K562 (cell line): Measurements from ENCODE around the gene ERMP1. TPM values are rescaled to one million over a fixed set of nuclear protein-coding genes. Genes with fewer than 3 reads are reported as not detected.

Experiments used
- ATAC-seq: fragments of 200-7000 bp; cut with Tn5 transposase; 3 replicates; pipeline ENCODE4 v1.9.1; 2020; ENCODE audit warnings: moderate library complexity
- BruUV-seq: library from RNA; stranded (reverse); fragments of 400-500 nt; replicated peaks from 2 replicates; lab custom pipeline; 2021; lab: Mats Ljungman, UMichigan
- CTCF ChIA-PET: fragments of 300-600 bp; formaldehyde crosslinking; extraction: SDS; loops from one replicate; lab custom pipeline; 2021; ENCODE audit warnings: low intra/inter-chr PET ratio; lab: Yijun Ruan, JAX
- POLR2A ChIA-PET: fragments of 300-600, 350-650 bp; sonication (Branson Sonifier 250); formaldehyde crosslinking; extraction: SDS; loops from one replicate; lab custom pipeline; 2021; ENCODE audit warnings: antibody characterized with exemption, inconsistent platforms; lab: Yijun Ruan, JAX
- DNase-seq, 4 experiments: peaks; one replicate each; pipeline versions ENCODE4 v3.0.0 to v3.0.0-alpha.2; 2011 to 2018; ENCODE audit warnings: low spot score in 3 of 4, mixed read lengths in 3 of 4; ENCODE audit errors: extremely low read depth in 1 of 4
- FAIRE-seq: peaks from 2 replicates; lab custom pipeline; 2011; peaks lifted over from hg19 to GRCh38; lab: Jason Lieb, UNC
- H2AFZ ChIP-seq: 2 replicates; pipeline ENCODE4 v1.6.0; 2011; ENCODE audit warnings: low read depth, low read length, control low read depth, inconsistent platforms
- H3K27ac ChIP-seq: fragments of 200-600 bp; 3 replicates; pipeline ENCODE4 v1.8.0; 2011; ENCODE audit warnings: low read depth, mild to moderate bottlenecking, control low read depth, inconsistent platforms, low read length, moderate library complexity, mixed read lengths; ENCODE audit errors: extremely low read depth
- H3K27me3 ChIP-seq, 2 experiments: fragments of 300-600 bp in 1 of 2; 2 replicates in 1 of 2; 3 replicates in 1 of 2; pipeline versions ENCODE4 v1.6.0 to v1.8.0; 2011; ENCODE audit warnings: inconsistent platforms in 2 of 2, low read length in 2 of 2, mild to moderate bottlenecking in 1 of 2, mixed read lengths in 1 of 2, moderate library complexity in 1 of 2; ENCODE audit not compliant: control insufficient read depth in 2 of 2, insufficient read depth in 2 of 2
- H3K36me3 ChIP-seq: fragments of 300-600 bp; 3 replicates; pipeline ENCODE4 v1.8.0; 2011; ENCODE audit warnings: mild to moderate bottlenecking, low read length, inconsistent platforms; ENCODE audit not compliant: control insufficient read depth, insufficient read depth
- H3K4me1 ChIP-seq, 2 experiments: fragments of 200-600 bp in 1 of 2; replicated peaks in 1 of 2; 2 replicates in 1 of 2; 3 replicates in 1 of 2; pipeline versions ENCODE4 v1.5.1 to v1.8.0; 2011; ENCODE audit warnings: inconsistent platforms in 2 of 2, low read length in 2 of 2, mild to moderate bottlenecking in 1 of 2, mixed read lengths in 1 of 2, moderate library complexity in 1 of 2; ENCODE audit not compliant: control insufficient read depth in 2 of 2, insufficient read depth in 2 of 2
- H3K4me2 ChIP-seq: 2 replicates; pipeline ENCODE4 v1.6.1; 2011; ENCODE audit warnings: low read length, control low read depth, inconsistent platforms, mixed read lengths; ENCODE audit not compliant: insufficient read depth
- H3K4me3 ChIP-seq: fragments of 200-600 bp; sonication (generic), shearing (Covaris generic); 2 replicates; pipeline ENCODE4 v1.5.1; 2016; ENCODE audit warnings: control low read depth, inconsistent platforms
- H3K79me2 ChIP-seq: fragments of 200-600 bp; 3 replicates; pipeline ENCODE4 v1.8.0; 2011; ENCODE audit warnings: low read length, inconsistent platforms; ENCODE audit not compliant: control insufficient read depth, insufficient read depth
- H3K9ac ChIP-seq, 2 experiments: 2 replicates each; pipeline versions ENCODE4 v1.6.0 to v1.6.1; 2011; ENCODE audit warnings: low read depth in 2 of 2, low read length in 2 of 2, control low read depth in 1 of 2, inconsistent platforms in 1 of 2, mild to moderate bottlenecking in 1 of 2, mixed read lengths in 1 of 2; ENCODE audit not compliant: insufficient read depth in 1 of 2
- H3K9me1 ChIP-seq: one replicate; pipeline ENCODE4 v1.6.0; 2011; ENCODE audit warnings: inconsistent platforms, mild to moderate bottlenecking, low read length, moderate library complexity; ENCODE audit not compliant: control insufficient read depth, insufficient read depth
- H3K9me3 ChIP-seq: replicated peaks from 2 replicates; pipeline ENCODE4 v1.5.1; 2011; ENCODE audit warnings: low read depth, low read length, inconsistent platforms; ENCODE audit not compliant: control insufficient read depth, insufficient read depth
- H4K20me1 ChIP-seq: replicated peaks from 2 replicates; pipeline ENCODE4 v1.6.1; 2011; ENCODE audit warnings: low read length, inconsistent platforms, mixed read lengths; ENCODE audit not compliant: control insufficient read depth, insufficient read depth
- BACH1 ChIP-seq: fragments of 200-800 bp; sonication (Bioruptor generic); IDR thresholded peaks from 2 replicates; pipeline ENCODE4 v1.6.1; 2016; ENCODE audit warnings: missing genetic modification characterization, missing compliant biosample characterization
- FOXA1 ChIP-seq: fragments of 450-650 bp; IDR thresholded peaks from 2 replicates; pipeline ENCODE4 v1.6.1; 2016; ENCODE audit warnings: mild to moderate bottlenecking, borderline replicate concordance
- NFATC3 ChIP-seq: fragments of 450-650 bp; IDR thresholded peaks from 2 replicates; pipeline ENCODE4 v1.6.1; 2017; ENCODE audit warnings: mild to moderate bottlenecking
- POLR2AphosphoS2 ChIP-seq: IDR thresholded peaks from 2 replicates; pipeline ENCODE4 v1.6.1; 2012; ENCODE audit warnings: low read length, improper control_type of control experiment
- ZNF511 ChIP-seq: sonication (generic); formaldehyde crosslinking; IDR thresholded peaks from 2 replicates; pipeline ENCODE4 v1.8.0; 2022; ENCODE audit warnings: mild to moderate bottlenecking, missing genetic modification reagents
- ZNF589 ChIP-seq: fragments of 200-800 bp; sonication (Bioruptor generic); IDR thresholded peaks from 2 replicates; pipeline ENCODE4 v1.6.1; 2016; ENCODE audit warnings: low read depth, missing genetic modification characterization, missing compliant biosample characterization
- WGBS: fragments of 100-300 bp; shearing (Covaris generic); methylation state at CpG from one replicate; pipeline ENCODE4 v1.1.6; 2016; ENCODE audit warnings: low coverage, mixed read lengths; ENCODE audit not compliant: insufficient coverage; ENCODE audit errors: missing lambda C conversion rate; 5-methylcytosine and 5-hydroxymethylcytosine counted together
- in situ Hi-C: fragments of 300-500 bp; cut with MboI; formaldehyde crosslinking; loops from 4 replicates; pipeline ENCODE4 v1.15.0; 2018; ENCODE audit warnings: inconsistent platforms, mixed read lengths
- intact Hi-C: fragments of 100-400 bp; cut with micrococcal nuclease; formaldehyde crosslinking; loops from 2 replicates; pipeline ENCODE4 v1.14.2; 2022
- polyA plus RNA-seq, 8 experiments: library from polyadenylated mRNA; depleted of rRNA in 4 of 8; stranded (reverse) in 5 of 8; unstranded in 3 of 8; fragments of >200 nt; fragmentation: Nextera tagmentation in 2 of 8; fragmentation: Illumina TruSeq in 1 of 8; extraction: Ambion mirVana in 2 of 8; extraction: Trizol in 1 of 8; gene quantifications; 2 replicates each; pipeline versions ENCODE4 v1.2.1 to v1.2.3, GENCODE V29; 2011 to 2014; ENCODE audit warnings: inconsistent platforms in 1 of 8, missing spikeins in 1 of 8
- total RNA-seq, 7 experiments: library from RNA; depleted of rRNA in 6 of 7; stranded (reverse); fragments of >200 nt in 6 of 7; fragmentation: Illumina TruSeq in 2 of 7; extraction: Trizol in 2 of 7; gene quantifications; 2 replicates each; pipeline versions ENCODE4 v1.2.1 to v1.2.3, GENCODE V29; 2011 to 2021; ENCODE audit warnings: low replicate concordance in 1 of 7

The ERMP1 gene
- total and polyA plus RNA-seq, 9 of the 15 experiments (the other 6 are each of a cell fraction or from before 2014, with no cell fraction given): 2.5 to 26.3 (median 12.6) TPM

- TF ChIP-seq ZNF511 (CRISPR knock-in tag) (no peak), POLR2AphosphoS2 (no peak), NFATC3 (no peak), ZNF589 (CRISPR knock-in tag) (no peak)
Measured at GRCh38 chr9:5813824-5814223, 19.1 kb downstream of the ERMP1 start (continued).

- BruUV-seq: no TSS peak
- no peak overlapping the region for H2AFZ ChIP-seq
- TF ChIP-seq FOXA1: no peak
- TF ChIP-seq BACH1 (tag): no peak
- peaks cover 51% of the 10 kb centered on the region for H3K36me3 ChIP-seq
- H3K4me2 ChIP-seq: no peak overlapping the region
- H3K9me1 ChIP-seq: no peaks in the 10 kb centered on the region
- H3K79me2 ChIP-seq: no peaks in the 10 kb centered on the region
- H3K9me3 ChIP-seq: no peaks in the 10 kb centered on the region
- H3K27me3 ChIP-seq: no peaks in the 10 kb centered on the region
- DNase-seq (no peak), ATAC-seq (no peak), FAIRE-seq (no peak)
- intact Hi-C loops (no loop called here), in situ Hi-C loops (no loop called here)
- 90% methylated on average over 1 of the region's 1 CpG for WGBS
- H3K27ac ChIP-seq: no peak overlapping the region
- POLR2A ChIA-PET: interaction anchor here (0.6 to 1.0 kb wide), 2 partner anchors 20 to 179 kb away, joined by 3 read pairs; no protein-coding TSS in a partner anchor
- no peak overlapping the region for H3K4me3 ChIP-seq
- H4K20me1 ChIP-seq: no peaks in the 10 kb centered on the region
- CTCF ChIA-PET: no interaction called here
- H3K9ac ChIP-seq: no peak overlapping the region
- H3K4me1 ChIP-seq: no peaks in the 10 kb centered on the region
Measured at GRCh38 chr9:5811751-5812150, 21.2 kb downstream of the ERMP1 start.
